HepG2 (cell line): ENCODE data around the gene ZC3H12A. TPM values are rescaled to one million over a fixed set of nuclear protein-coding genes. Genes with fewer than 3 reads are reported as not detected.
A peak's percentile ranks its signal among the peaks of the same experiment; 100 is the strongest.

Experiments used
- ETV6 ChIP-seq: sonication (generic); formaldehyde crosslinking; conservative IDR thresholded peaks from 2 replicates; pipeline ENCODE4 v1.4.0; 2020; ENCODE audit warnings: missing genetic modification reagents
- GABPA ChIP-seq, 2 experiments: IDR thresholded peaks; 2 replicates each; pipeline ENCODE4 v1.6.1; 2011 to 2016; ENCODE audit warnings: low read depth in 2 of 2, low read length in 1 of 2, missing biosample characterization in 1 of 2, missing genetic modification characterization in 1 of 2
- HNRNPL ChIP-seq: fragments of 200-400 bp; formaldehyde crosslinking; IDR thresholded peaks from 2 replicates; pipeline ENCODE4 v1.6.1; 2017; ENCODE audit warnings: mild to moderate bottlenecking, low read depth, low read length
- IRF2 ChIP-seq: IDR thresholded peaks from 2 replicates; pipeline ENCODE4 v1.6.1; 2018; ENCODE audit warnings: missing genetic modification reagents, missing compliant biosample characterization
- KDM1A ChIP-seq: IDR thresholded peaks from 2 replicates; pipeline ENCODE4 v1.6.1; 2016; ENCODE audit warnings: missing compliant biosample characterization
- RARA ChIP-seq: IDR thresholded peaks from 2 replicates; pipeline ENCODE4 v1.6.1; 2016; ENCODE audit warnings: missing genetic modification reagents, missing compliant biosample characterization
- SP2 ChIP-seq: sonication (generic); formaldehyde crosslinking; IDR thresholded peaks from 2 replicates; pipeline ENCODE4 v1.5.1; 2020; ENCODE audit warnings: mild to moderate bottlenecking, missing genetic modification reagents
- THAP11 ChIP-seq: IDR thresholded peaks from 2 replicates; pipeline ENCODE4 v1.6.1; 2016; ENCODE audit warnings: missing biosample characterization, missing genetic modification reagents
- THAP9 ChIP-seq: sonication (generic); formaldehyde crosslinking; IDR thresholded peaks from 2 replicates; pipeline ENCODE4; 2020; ENCODE audit warnings: missing genetic modification reagents, mild to moderate bottlenecking, borderline replicate concordance
- ZFP36 ChIP-seq: fragments of 150-350 bp; IDR thresholded peaks from 2 replicates; pipeline ENCODE4 v1.6.1; 2018; ENCODE audit warnings: borderline replicate concordance, low read length, low read depth; ENCODE audit not compliant: partially characterized antibody
- ZKSCAN8 ChIP-seq: IDR thresholded peaks from 2 replicates; pipeline ENCODE4 v1.6.1; 2016; ENCODE audit warnings: borderline replicate concordance, missing genetic modification reagents, missing compliant biosample characterization
- ZNF24 ChIP-seq: fragments of 450-650 bp; IDR thresholded peaks from 2 replicates; pipeline ENCODE4 v1.6.1; 2017; ENCODE audit warnings: antibody characterized with exemption, mild to moderate bottlenecking
- ZNF274 ChIP-seq: sonication (generic); formaldehyde crosslinking; IDR thresholded peaks from 2 replicates; pipeline ENCODE4 v1.5.1; 2020; ENCODE audit warnings: mild to moderate bottlenecking, missing genetic modification reagents
- ZNF275 ChIP-seq: sonication (generic); formaldehyde crosslinking; IDR thresholded peaks from 2 replicates; pipeline ENCODE4 v1.8.0; 2022; ENCODE audit warnings: missing genetic modification reagents, mild to moderate bottlenecking, inconsistent platforms, borderline replicate concordance
- ZNF501 ChIP-seq: sonication (generic); formaldehyde crosslinking; IDR thresholded peaks from 2 replicates; pipeline ENCODE4 v1.5.1; 2020; ENCODE audit warnings: mild to moderate bottlenecking, moderate library complexity, missing genetic modification reagents
- ZNF660 ChIP-seq: sonication (generic); formaldehyde crosslinking; IDR thresholded peaks from 2 replicates; pipeline ENCODE4 v1.5.1; 2020; ENCODE audit warnings: mild to moderate bottlenecking, low read depth, missing genetic modification reagents, borderline replicate concordance
- ZNF7 ChIP-seq: IDR thresholded peaks from 2 replicates; pipeline ENCODE4 v1.6.1; 2016; ENCODE audit warnings: missing biosample characterization, missing genetic modification reagents
- ZNF878 ChIP-seq: sonication (generic); formaldehyde crosslinking; IDR thresholded peaks from 2 replicates; pipeline ENCODE4 v1.8.1; 2023; ENCODE audit warnings: mild to moderate bottlenecking, missing genetic modification reagents, moderate library complexity
- polyA plus RNA-seq, 8 experiments: library from polyadenylated mRNA; depleted of rRNA in 3 of 8; stranded (reverse) in 7 of 8; unstranded in 1 of 8; fragments of >200 nt; fragmentation: Illumina TruSeq in 4 of 8; extraction: Trizol in 4 of 8; gene quantifications; 2 replicates each; pipeline versions ENCODE4 v1.2.1 to v1.2.3, GENCODE V29; 2011 to 2016; ENCODE audit warnings: low read depth in 4 of 8, missing spikeins in 1 of 8, mixed read lengths in 1 of 8; ENCODE audit not compliant: insufficient read depth in 1 of 8
- total RNA-seq, 5 experiments: library from RNA; depleted of rRNA; stranded (reverse); fragments of >200 nt; fragmentation: Illumina TruSeq; extraction: Trizol; gene quantifications; 2 replicates each; pipeline ENCODE4 v1.2.3, GENCODE V29; 2016; ENCODE audit warnings: low read depth in 1 of 5
- TF ChIP-seq, protein P1 (sequence below): sonication (generic); formaldehyde crosslinking; IDR thresholded peaks from 2 replicates; pipeline ENCODE4 v1.4.0; 2020; ENCODE audit warnings: missing genetic modification reagents, mild to moderate bottlenecking, borderline replicate concordance

Gene ZC3H12A
- total and polyA plus RNA-seq, 2 of the 13 experiments (the other 11 are each of a cell fraction or from before 2014, with no cell fraction given): 6.8 to 13.3 TPM

GRCh38 chr1:37434292-37435225 is 39.8 kb upstream of the ZC3H12A start (continued):
- no peak for TF ChIP-seq ZKSCAN8
- TF ChIP-seq ZNF275 (CRISPR knock-in tag): no peak
- no peak for TF ChIP-seq ZNF660 (CRISPR knock-in tag)
- TF ChIP-seq ZNF7 (CRISPR knock-in tag): no peak
- no peak for TF ChIP-seq SP2 (CRISPR knock-in tag)
- 0 out of 2 replicates have a peak, but pooled peaks have one; percentile 37 for TF ChIP-seq ZNF501 (CRISPR knock-in tag)
- no peak for TF ChIP-seq KDM1A (CRISPR knock-in tag)
- no peak for TF ChIP-seq GABPA (IDR thresholded peaks at IDR 0.05; ENCODE audit: low read depth, low read length)
- no peak for TF ChIP-seq GABPA (CRISPR knock-in tag; IDR thresholded peaks at IDR 0.05; ENCODE audit: low read depth)
- TF ChIP-seq ZFP36: no peak
- TF ChIP-seq ETV6 (CRISPR knock-in tag): no peak
- no peak for TF ChIP-seq RARA (CRISPR knock-in tag)
- TF ChIP-seq ZNF878 (CRISPR knock-in tag): no peak
- TF ChIP-seq THAP9 (CRISPR knock-in tag): no peak
- TF ChIP-seq HNRNPL: 0 out of 2 replicates have a peak, but pooled peaks have one; percentile 53
- no peak for TF ChIP-seq ZNF274
- TF ChIP-seq THAP11 (CRISPR knock-in tag): no peak
- no peak for TF ChIP-seq IRF2 (CRISPR knock-in tag)
- TF ChIP-seq ZNF24: no peak
- TF ChIP-seq, protein P1, sequence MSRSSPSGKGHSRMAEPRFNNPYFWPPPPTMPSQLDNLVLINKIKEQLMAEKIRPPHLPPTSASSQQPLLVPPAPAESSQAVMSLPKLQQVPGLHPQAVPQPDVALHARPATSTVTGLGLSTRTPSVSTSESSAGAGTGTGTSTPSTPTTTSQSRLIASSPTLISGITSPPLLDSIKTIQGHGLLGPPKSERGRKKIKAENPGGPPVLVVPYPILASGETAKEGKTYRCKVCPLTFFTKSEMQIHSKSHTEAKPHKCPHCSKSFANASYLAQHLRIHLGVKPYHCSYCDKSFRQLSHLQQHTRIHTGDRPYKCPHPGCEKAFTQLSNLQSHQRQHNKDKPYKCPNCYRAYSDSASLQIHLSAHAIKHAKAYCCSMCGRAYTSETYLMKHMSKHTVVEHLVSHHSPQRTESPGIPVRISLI (CRISPR knock-in tag): no peak
